Ovary (tissue), 9 donors: ENCODE measurements around the gene RASAL2. TPM values are rescaled to one million over a fixed set of nuclear protein-coding genes. Genes with fewer than 3 reads are reported as not detected.

Experiments used
- DNase-seq, 5 donors: peaks; one replicate each; pipeline ENCODE4 v3.0.0-alpha.2; 2019 to 2020
- H3K27ac ChIP-seq, 2 donors: fragments of 200-600 bp; one replicate each; pipeline versions ENCODE4 v1.5.1 to v1.8.0; 2019 to 2022
- H3K27me3 ChIP-seq: fragments of 200-600 bp; one replicate; pipeline ENCODE4 v1.8.0; 2022
- H3K36me3 ChIP-seq: fragments of 200-600 bp; sonication (generic); one replicate; pipeline ENCODE4 v1.5.1; 2019
- H3K4me1 ChIP-seq: one replicate; pipeline ENCODE4 v1.8.1; 2013; ENCODE audit warnings: mild to moderate bottlenecking, moderate library complexity; ENCODE audit not compliant: insufficient read depth
- H3K4me3 ChIP-seq: fragments of 200-600 bp; sonication (generic); one replicate; pipeline ENCODE4 v1.5.1; 2017
- H3K9me3 ChIP-seq, 2 donors: fragments of 200-600 bp in 1 of 2; sonication (generic) in 1 of 2; one replicate each; pipeline versions ENCODE4 v1.5.1 to v1.8.1; 2013 to 2019; ENCODE audit warnings: mild to moderate bottlenecking in 1 of 2, moderate library complexity in 1 of 2
- EP300 ChIP-seq: sonication (generic); formaldehyde crosslinking; IDR thresholded peaks from one replicate; pipeline ENCODE4 v1.6.1; 2017; ENCODE audit warnings: antibody characterized with exemption
- POLR2A ChIP-seq: fragments of 450-650 bp; IDR thresholded peaks from one replicate; pipeline ENCODE4 v1.6.1; 2017; ENCODE audit warnings: antibody characterized with exemption, mild to moderate bottlenecking, moderate library complexity
- WGBS, 3 donors: extraction: QIAGEN DNeasy Blood & Tissue Kit in 1 of 3; methylation state at CpG; one replicate each; pipeline versions ENCODE4 v1.1.5 to v1.1.7; 2013 to 2017; 5-methylcytosine and 5-hydroxymethylcytosine counted together
- intact Hi-C, 4 donors: fragments of 100-400 bp; cut with DNase I; formaldehyde crosslinking; loops; one replicate each; pipeline versions ENCODE4 v1.11.0 to v1.15.1; 2022 to 2023
- polyA plus RNA-seq, 2 donors: library from polyadenylated mRNA; stranded (reverse); fragments of 200-250 nt in 1 of 2; fragments of 350-450 nt in 1 of 2; fragmentation: Illumina TruSeq in 1 of 2; extraction: RNeasy Lipid Tissue Mini Kit (QIAGEN cat#74804) in 1 of 2; gene quantifications; one replicate each; pipeline ENCODE4 v1.2.3, GENCODE V29; 2013 to 2014
- total RNA-seq, 7 donors: library from RNA; depleted of rRNA in 2 of 7; stranded (reverse); fragments of >200 nt in 2 of 7; fragmentation: NEBNext Ultra II Directional in 3 of 7; extraction: Animal tissue kit (Norgen Biotek cat#: 25700) in 3 of 7; gene quantifications; one replicate each; pipeline versions ENCODE4 v1.1.0 to v1.2.4, GENCODE V29; 2016 to 2023
- TF ChIP-seq, protein P1 (sequence below), 3 donors: fragments of 450-650 bp in 2 of 3; fragments of 200-600 bp in 1 of 3; IDR thresholded peaks; one replicate each; pipeline versions ENCODE4 v1.5.1 to v1.8.0; 2016 to 2022; ENCODE audit warnings: antibody characterized with exemption in 3 of 3, mild to moderate bottlenecking in 1 of 3
- donor health status: DM: no; HTN: no; CAD: no; lungs with moderate emphysema.
- donor health status: DM: no; HTN: no; CAD: no.
- donor health status: Bipolar disorder and iron deficiency.
- donor health status: DM: yes; HTN: yes; CAD: no.
- donor health status: DM: no; HTN: no; CAD: no.
- donor health status: DM: yes; HTN: yes; CAD: no.

The RASAL2 gene
- total and polyA plus RNA-seq, 9 donors: 4.2 to 20.5 (median 11.5) TPM

DNA sequence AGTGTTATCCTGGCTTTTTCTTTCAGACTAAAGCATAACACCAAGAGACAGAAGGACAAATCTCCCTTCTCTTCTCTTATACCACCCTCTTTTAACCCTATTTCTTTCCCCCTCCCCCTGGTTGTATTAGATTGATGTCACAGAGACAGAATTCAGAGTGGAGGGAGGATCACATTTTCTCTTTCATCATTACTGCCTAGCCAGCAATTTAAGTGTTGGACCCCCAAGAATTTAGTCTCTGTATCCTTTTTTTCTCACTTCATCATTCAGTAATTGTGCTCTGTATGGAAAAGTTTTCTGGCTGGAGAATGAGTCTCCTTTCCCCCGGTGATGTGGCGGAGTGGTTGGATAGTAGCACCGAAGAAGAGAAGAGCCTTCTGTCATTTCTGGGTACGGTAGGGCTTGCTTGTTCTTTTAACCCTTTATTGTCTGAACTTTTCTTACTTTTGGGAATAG is 278.1 kb downstream of the RASAL2 start:
- H3K4me3 ChIP-seq: no peak overlapping the region
- TF ChIP-seq EP300 (no peak), POLR2A (no peak)
- TF ChIP-seq, protein P1, sequence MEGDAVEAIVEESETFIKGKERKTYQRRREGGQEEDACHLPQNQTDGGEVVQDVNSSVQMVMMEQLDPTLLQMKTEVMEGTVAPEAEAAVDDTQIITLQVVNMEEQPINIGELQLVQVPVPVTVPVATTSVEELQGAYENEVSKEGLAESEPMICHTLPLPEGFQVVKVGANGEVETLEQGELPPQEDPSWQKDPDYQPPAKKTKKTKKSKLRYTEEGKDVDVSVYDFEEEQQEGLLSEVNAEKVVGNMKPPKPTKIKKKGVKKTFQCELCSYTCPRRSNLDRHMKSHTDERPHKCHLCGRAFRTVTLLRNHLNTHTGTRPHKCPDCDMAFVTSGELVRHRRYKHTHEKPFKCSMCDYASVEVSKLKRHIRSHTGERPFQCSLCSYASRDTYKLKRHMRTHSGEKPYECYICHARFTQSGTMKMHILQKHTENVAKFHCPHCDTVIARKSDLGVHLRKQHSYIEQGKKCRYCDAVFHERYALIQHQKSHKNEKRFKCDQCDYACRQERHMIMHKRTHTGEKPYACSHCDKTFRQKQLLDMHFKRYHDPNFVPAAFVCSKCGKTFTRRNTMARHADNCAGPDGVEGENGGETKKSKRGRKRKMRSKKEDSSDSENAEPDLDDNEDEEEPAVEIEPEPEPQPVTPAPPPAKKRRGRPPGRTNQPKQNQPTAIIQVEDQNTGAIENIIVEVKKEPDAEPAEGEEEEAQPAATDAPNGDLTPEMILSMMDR (IDR thresholded peaks at IDR 0.05): no peak
- DNase-seq: no peak
- intact Hi-C loops: no loop called here
- WGBS, 3 donors: 4 to 7% (median 5%) methylated on average over 4 of the region's 4 CpGs
- H3K36me3 ChIP-seq: no peaks in the 10 kb centered on the region
- no peak overlapping the region for H3K27ac ChIP-seq
- no peaks in the 10 kb centered on the region for H3K9me3 ChIP-seq
- H3K4me1 ChIP-seq: no peaks in the 10 kb centered on the region
- no peaks in the 10 kb centered on the region for H3K27me3 ChIP-seq

DNA sequence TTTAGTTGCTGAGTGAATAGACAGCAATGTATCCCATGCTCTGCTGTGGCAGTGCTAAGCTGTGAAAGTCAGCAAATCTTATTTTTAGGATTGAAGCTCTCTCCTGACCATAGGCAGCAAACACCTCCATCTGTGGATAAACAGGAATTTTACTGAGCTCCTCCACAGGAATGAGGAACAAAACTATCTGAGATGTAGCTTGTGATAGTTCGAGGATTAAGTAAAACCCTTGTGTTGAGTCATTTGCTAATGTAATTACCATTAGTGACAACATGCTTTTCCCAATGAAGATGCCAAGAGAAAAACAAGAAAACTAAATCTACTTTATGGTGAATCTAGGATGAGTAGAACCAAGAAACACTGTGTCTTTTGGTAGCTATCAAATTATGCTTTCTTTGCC is 280.1 kb downstream of the RASAL2 start:
- no peak for DNase-seq
- WGBS, 3 donors: 89 to 96% (median 90%) methylated on average over 1 of the region's 1 CpG
- Histone ChIP-seq H3K4me1 (no peaks in the 10 kb centered on the region), H3K9me3 (no peaks in the 10 kb centered on the region), H3K27me3 (no peaks in the 10 kb centered on the region), H3K27ac (no peak overlapping the region), H3K36me3 (no peaks in the 10 kb centered on the region), H3K4me3 (no peak overlapping the region)
- no peak for TF ChIP-seq POLR2A
- TF ChIP-seq, protein P1 (IDR thresholded peaks at IDR 0.05): no peak
- no peak for TF ChIP-seq EP300
- intact Hi-C loops: no loop called here

DNA sequence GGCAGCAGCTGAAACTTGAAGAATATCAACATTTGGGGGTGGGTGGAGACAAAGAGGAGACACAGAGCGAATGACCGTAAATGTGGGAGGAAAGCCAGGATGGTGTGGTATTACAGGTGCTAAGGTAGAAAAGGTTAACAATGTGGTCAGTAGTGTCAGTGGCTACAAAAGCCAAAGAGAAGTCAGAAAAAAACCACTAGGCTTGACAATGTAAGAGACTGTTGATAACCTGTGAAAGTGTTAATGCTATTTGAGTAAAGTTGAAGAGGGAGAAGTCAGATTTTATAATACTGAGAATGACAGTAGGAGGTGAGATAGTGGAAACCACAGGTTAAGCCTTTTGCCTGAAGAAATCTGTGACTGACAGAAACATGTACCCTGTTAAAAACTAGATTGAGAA is 282.1 kb downstream of the RASAL2 start:
- no peaks in the 10 kb centered on the region for H3K36me3 ChIP-seq
- no peak overlapping the region for H3K27ac ChIP-seq
- H3K4me1 ChIP-seq: no peaks in the 10 kb centered on the region
- TF ChIP-seq EP300: no peak
- TF ChIP-seq, protein P1 (IDR thresholded peaks at IDR 0.05): no peak
- TF ChIP-seq POLR2A: no peak
- 90 to 94% (median 91%) methylated on average over 2 of the region's 2 CpGs for WGBS, 3 donors
- no peak for DNase-seq
- no peak overlapping the region for H3K4me3 ChIP-seq
- intact Hi-C loops: no loop called here
- no peaks in the 10 kb centered on the region for H3K9me3 ChIP-seq
- no peaks in the 10 kb centered on the region for H3K27me3 ChIP-seq

DNA sequence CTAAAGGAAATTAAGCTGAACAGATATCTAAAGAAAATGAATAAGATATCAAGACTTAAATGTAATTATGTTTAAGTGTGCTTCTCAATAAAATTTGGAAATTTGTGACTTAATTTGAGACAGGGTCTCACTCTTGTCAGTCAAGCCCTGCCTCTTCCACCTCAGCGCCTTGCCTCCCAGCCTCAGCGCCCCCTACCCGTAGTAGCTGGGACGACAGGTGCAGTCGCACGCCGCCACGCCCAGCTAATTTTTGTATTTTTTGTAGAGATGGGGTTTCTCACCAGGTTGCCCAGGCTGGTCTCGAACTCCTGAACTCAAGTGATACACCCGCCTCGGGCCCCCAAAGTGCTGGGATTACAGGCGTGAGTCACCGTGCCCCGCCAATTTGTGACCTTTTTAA is 285.9 kb downstream of the RASAL2 start:
- Histone ChIP-seq H3K4me3 (no peak overlapping the region), H3K4me1 (no peaks in the 10 kb centered on the region), H3K9me3 (no peaks in the 10 kb centered on the region), H3K27ac (no peak overlapping the region), H3K27me3 (no peaks in the 10 kb centered on the region), H3K36me3 (no peaks in the 10 kb centered on the region)
- TF ChIP-seq POLR2A (no peak), EP300 (no peak)
- TF ChIP-seq, protein P1 (IDR thresholded peaks at IDR 0.05): no peak
- 77 to 80% (median 78%) methylated on average over 14 of the region's 14 CpGs for WGBS, 3 donors
- intact Hi-C loops: no loop called here
- DNase-seq: no peak

DNA sequence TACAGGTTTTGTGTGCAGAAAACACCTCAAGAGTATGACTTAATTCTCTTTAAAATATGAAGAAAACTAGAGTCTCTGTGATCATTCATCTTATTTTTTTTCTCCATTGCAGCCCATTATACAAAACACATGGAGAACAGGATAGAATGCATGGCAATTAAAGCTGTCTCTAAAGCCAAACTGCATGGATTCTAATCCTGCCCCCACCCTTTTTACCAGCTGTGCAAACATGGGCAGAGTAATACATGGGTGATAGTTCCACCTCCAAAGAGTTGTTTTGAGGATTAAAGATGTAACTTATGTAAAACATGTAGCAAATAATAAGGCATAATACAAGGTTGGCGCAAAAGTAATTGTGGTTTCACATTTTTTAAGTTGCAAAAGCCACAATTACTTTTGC is 288.5 kb downstream of the RASAL2 start:
- no peaks in the 10 kb centered on the region for H3K9me3 ChIP-seq
- TF ChIP-seq EP300: no peak
- TF ChIP-seq, protein P1 (IDR thresholded peaks at IDR 0.05): no peak
- TF ChIP-seq POLR2A: no peak
- no peaks in the 10 kb centered on the region for H3K27me3 ChIP-seq
- no peak overlapping the region for H3K27ac ChIP-seq
- WGBS, 3 donors: 92 to 95% (median 93%) methylated on average over 1 of the region's 1 CpG
- no peak for DNase-seq
- intact Hi-C loops: no loop called here
- H3K4me1 ChIP-seq: no peaks in the 10 kb centered on the region
- no peak overlapping the region for H3K4me3 ChIP-seq
- no peaks in the 10 kb centered on the region for H3K36me3 ChIP-seq
